Effector memory CD4-positive, alpha-beta T cell (primary cell): ENCODE data around the gene MICA.
"Not testable (repeated sequence)": the region's sequence is repeated elsewhere in the genome, so short reads cannot be mapped to it uniquely, and the experiment has no call there.

Experiments used
- DNase-seq, 3 donors: peaks; one replicate each; pipeline ENCODE4 v3.0.0-alpha.2; 2020
- H3K27ac ChIP-seq: 2 replicates; pipeline ENCODE4 v1.7.0; 2013; ENCODE audit warnings: mild to moderate bottlenecking, low read length, moderate library complexity; ENCODE audit not compliant: insufficient read depth, poor library complexity, severe bottlenecking
- H3K27me3 ChIP-seq: replicated peaks from 2 replicates; pipeline ENCODE4 v1.7.0; 2013; ENCODE audit warnings: mild to moderate bottlenecking, low read length; ENCODE audit not compliant: insufficient read depth, control insufficient read depth, poor library complexity, severe bottlenecking
- H3K36me3 ChIP-seq: 2 replicates; pipeline ENCODE4 v1.7.0; 2013; ENCODE audit warnings: mild to moderate bottlenecking, low read length, moderate library complexity; ENCODE audit not compliant: control insufficient read depth, insufficient read depth
- H3K4me1 ChIP-seq: 2 replicates; pipeline ENCODE4 v1.7.0; 2013; ENCODE audit warnings: low read length, mild to moderate bottlenecking; ENCODE audit not compliant: control insufficient read depth, insufficient read depth, poor library complexity, severe bottlenecking
- H3K4me3 ChIP-seq: 2 replicates; pipeline ENCODE4 v1.7.0; 2013; ENCODE audit warnings: low read length, low read depth, mild to moderate bottlenecking; ENCODE audit not compliant: insufficient read depth, poor library complexity, severe bottlenecking
- H3K9me3 ChIP-seq: 2 replicates; pipeline ENCODE4 v1.7.0; 2013; ENCODE audit warnings: mild to moderate bottlenecking, low read length, moderate library complexity; ENCODE audit not compliant: control insufficient read depth

Gene MICA

DNA sequence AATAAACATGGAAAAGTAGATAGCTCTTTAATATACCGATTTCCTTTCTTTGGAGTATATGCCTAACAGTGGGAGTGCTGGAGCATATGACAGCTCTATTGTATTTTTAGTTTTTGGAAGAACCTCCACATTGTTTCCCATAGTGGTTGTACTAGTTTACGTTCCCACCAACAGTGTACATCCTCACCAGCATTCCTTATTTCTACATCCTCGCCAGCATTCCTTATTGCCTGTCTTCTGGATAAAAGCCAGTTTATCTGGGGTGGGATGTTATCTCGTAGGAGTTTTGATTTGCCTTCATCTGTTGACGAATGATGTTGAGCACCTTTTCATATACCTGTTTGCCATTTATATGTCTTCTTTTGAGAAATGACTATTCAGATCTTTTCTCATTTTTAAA is 2.6 kb downstream of the MICA start:
- DNase-seq: no peak
- H3K9me3 ChIP-seq: no peaks in the 10 kb centered on the region
- H3K27me3 ChIP-seq: no peaks in the 10 kb centered on the region
- H3K4me1 ChIP-seq: peaks cover 25% of the 10 kb centered on the region
- H3K4me3 ChIP-seq: no peak overlapping the region
- H3K27ac ChIP-seq: no peak overlapping the region
- H3K36me3 ChIP-seq: peaks cover 7% of the 10 kb centered on the region

DNA sequence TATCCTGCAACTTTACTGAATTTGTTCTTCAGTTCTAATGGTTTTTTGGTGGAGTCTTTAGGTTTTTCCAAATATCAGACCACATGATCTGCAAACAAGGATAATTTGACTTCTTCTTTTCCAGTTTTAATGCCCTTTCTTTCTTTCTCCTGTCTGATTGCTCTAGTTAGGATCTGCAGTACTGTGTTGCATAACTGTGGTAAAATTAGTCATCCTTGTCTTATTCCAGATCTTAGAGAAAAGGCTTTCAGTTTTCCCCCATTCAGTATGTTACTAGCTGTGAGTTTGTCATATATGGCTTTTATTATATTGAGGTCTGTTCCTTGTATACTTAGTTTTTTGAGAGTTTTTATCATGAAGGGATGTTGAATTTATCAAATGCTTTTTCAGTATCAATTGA is 4.3 kb downstream of the MICA start:
- H3K4me1 ChIP-seq: peaks cover 10% of the 10 kb centered on the region
- no peak for DNase-seq
- H3K27ac ChIP-seq: no peak overlapping the region
- no peaks in the 10 kb centered on the region for H3K27me3 ChIP-seq
- peaks cover 24% of the 10 kb centered on the region for H3K36me3 ChIP-seq
- H3K4me3 ChIP-seq: no peak overlapping the region
- H3K9me3 ChIP-seq: no peaks in the 10 kb centered on the region

DNA sequence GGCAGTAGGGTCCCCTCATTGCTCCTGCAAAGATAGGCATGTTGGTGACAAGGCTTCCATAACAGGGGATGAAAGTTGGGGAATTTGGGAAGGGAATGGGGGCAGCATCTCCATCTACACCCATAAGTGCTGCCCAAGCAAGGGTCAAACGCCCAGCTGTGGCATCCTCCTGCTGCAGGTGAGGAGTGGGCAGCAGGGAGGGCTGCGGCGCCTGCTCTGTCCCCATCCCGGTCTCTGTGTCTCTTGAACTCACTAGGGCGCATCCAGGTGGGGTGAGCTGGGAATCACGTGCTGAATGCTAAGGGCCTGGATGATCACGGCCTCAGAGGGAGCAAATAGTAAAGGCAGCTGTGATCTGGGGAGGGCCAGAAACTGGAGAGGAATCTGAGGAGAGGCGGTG is 9.1 kb downstream of the MICA start:
- DNase-seq: no peak
- Histone ChIP-seq H3K4me1 (no peaks in the 10 kb centered on the region), H3K27ac (no peak overlapping the region), H3K4me3 (no peak overlapping the region), H3K9me3 (no peaks in the 10 kb centered on the region), H3K27me3 (no peaks in the 10 kb centered on the region), H3K36me3 (peaks cover 58% of the 10 kb centered on the region)

DNA sequence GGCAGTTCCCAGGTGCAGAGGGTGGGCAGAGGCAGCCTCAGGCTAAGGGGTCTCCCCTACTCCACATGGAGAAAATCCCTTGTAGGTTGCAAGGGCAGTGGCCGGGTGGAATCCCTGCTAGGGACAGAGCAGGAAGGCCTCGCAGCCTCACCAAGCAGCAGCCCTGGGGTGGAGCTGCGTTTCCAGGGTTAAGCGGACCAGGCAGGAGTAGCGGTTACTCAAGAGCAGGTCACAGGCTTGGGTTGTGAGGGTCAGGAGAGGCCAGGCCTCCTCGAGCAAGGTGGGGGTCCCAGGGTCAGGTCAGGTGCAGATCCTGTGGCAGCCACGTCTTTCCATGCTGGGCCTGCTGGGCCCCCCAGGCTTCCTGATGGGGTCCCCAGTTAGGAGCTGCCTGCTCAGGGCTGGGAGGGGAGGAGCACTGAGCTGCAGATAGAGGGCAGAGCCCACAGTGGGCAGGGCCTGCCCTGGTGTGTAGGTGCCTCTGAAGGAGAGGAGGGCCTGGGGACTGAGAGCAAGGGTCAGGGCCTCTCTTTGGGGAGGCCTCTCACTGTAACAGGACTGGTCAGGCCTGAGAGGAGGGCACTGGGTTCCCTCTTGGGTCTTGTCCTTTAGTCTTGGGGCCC is 10.9 kb downstream of the MICA start:
- H3K36me3 ChIP-seq: peaks cover 58% of the 10 kb centered on the region
- not testable (repeated sequence) for H3K9me3 ChIP-seq, H3K27ac ChIP-seq, H3K4me3 ChIP-seq, H3K4me1 ChIP-seq, H3K27me3 ChIP-seq, DNase-seq

DNA sequence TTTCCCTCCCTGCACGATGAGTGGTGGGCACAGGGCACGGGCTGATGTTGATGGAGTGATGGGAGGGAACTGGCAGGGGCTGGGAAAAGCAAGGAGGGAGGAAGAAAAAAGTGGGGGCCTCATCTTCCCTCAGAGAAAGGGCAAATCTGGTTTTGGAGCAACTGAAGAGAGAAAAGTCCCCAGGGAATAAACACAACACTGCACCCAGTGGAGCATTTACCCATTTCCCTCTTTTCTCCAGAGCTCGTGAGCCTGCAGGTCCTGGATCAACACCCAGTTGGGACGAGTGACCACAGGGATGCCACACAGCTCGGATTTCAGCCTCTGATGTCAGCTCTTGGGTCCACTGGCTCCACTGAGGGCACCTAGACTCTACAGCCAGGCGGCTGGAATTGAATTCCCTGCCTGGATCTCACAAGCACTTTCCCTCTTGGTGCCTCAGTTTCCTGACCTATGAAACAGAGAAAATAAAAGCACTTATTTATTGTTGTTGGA is 11.4 kb downstream of the MICA start:
- H3K4me1 ChIP-seq: no peaks in the 10 kb centered on the region
- DNase-seq: no peak
- H3K36me3 ChIP-seq: peaks cover 58% of the 10 kb centered on the region
- H3K4me3 ChIP-seq: no peak overlapping the region
- no peaks in the 10 kb centered on the region for H3K9me3 ChIP-seq
- no peaks in the 10 kb centered on the region for H3K27me3 ChIP-seq
- no peak overlapping the region for H3K27ac ChIP-seq

DNA sequence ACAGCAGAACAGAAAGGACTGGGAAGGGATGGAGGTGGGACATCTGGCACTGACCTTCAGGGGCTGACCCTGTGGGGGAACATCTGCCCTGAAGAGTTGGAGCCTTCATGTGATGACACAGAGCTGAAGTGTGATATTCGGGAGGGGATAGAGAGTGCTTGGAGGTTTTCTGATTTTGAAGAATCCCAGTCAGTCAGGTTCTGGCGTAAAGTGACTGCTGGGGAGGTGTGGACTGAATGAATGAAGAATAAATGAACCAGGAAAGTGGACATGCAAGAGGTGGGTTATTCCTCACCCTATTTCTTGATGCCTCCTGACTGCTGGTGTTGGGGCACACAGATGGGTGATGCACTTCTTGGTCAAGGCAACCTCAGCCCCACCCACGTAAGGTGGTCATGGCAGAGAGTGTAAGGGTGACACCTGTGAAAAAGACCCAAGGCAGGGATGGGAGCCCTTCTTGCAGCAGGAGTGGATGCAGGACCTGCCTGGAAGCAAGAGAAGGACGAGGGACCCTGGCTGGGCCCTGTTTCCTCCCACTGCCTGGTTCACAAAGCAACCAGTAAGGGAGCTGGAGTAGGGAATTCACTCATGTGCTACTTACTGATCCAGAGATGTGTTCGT is 13.1 kb downstream of the MICA start:
- Histone ChIP-seq H3K27ac (no peak overlapping the region), H3K4me1 (no peaks in the 10 kb centered on the region), H3K36me3 (peaks cover 45% of the 10 kb centered on the region), H3K4me3 (no peak overlapping the region), H3K9me3 (no peaks in the 10 kb centered on the region), H3K27me3 (no peaks in the 10 kb centered on the region)
- DNase-seq: no peak

DNA sequence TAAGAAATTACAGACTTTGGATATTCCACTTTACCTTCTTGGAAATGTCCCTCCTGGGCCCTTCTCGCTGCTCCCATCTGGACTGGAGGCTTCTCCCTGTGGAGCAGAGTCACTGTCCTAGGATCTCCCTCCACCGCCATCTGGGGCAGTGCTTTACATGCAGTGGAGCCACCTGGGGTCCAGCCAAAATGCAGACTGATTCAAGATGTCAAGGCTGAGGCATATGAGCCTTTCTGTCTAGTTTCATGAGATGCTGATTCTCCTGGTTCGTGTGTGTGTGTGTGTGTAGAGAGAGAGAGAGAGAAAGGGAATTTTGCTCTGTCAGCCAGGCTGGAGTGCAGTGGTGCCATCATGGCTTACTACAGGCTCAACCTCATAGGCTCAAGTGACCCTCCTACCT is 14.9 kb downstream of the MICA start:
- no peaks in the 10 kb centered on the region for H3K4me1 ChIP-seq
- DNase-seq: no peak
- no peaks in the 10 kb centered on the region for H3K27me3 ChIP-seq
- no peak overlapping the region for H3K27ac ChIP-seq
- H3K36me3 ChIP-seq: peaks cover 28% of the 10 kb centered on the region
- H3K4me3 ChIP-seq: no peak overlapping the region
- no peaks in the 10 kb centered on the region for H3K9me3 ChIP-seq

DNA sequence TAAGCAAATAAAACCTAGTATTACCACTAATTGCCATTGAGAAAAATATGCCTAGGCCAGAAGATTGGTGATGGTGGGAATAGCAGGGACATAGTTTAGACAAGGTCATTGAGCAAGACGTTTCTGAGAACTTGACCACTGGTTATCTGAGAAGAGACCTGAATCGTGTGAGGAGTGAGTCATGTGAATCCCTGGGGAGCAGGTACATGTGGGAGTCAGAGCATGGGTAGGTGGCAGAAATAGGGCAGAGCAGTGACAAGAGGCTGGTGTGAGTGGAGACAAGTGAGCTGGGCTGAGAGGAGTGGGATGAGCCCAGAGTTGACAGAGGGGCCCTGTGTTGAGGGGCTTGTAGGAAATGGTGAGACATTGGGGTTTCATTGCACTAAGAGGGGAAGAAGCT is 16.4 kb downstream of the MICA start:
- H3K4me3 ChIP-seq: no peak overlapping the region
- no peaks in the 10 kb centered on the region for H3K9me3 ChIP-seq
- H3K27ac ChIP-seq: no peak overlapping the region
- no peak for DNase-seq
- H3K4me1 ChIP-seq: no peaks in the 10 kb centered on the region
- H3K36me3 ChIP-seq: peaks cover 12% of the 10 kb centered on the region
- H3K27me3 ChIP-seq: no peaks in the 10 kb centered on the region

DNA sequence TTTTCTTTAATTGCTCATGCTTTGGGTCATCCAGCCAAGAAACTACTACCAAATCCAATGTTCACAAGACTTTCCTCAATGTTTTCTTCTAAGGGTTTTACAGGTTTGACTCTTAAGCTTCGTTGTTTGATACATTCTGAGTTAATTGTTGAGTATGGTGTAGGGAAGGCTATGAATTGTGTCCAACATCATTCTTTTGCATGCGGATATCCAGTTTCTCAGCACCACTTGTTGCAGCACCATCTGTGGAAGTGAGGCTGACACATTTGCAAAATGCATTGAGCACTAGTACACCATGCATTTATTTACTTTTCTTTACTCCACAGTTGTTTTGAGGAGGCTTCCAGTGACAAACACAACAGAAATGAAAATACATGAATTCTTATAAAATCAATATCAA is 17.2 kb downstream of the MICA start:
- Histone ChIP-seq H3K27ac (no peak overlapping the region), H3K9me3 (no peaks in the 10 kb centered on the region)
- DNase-seq: no peak

DNA sequence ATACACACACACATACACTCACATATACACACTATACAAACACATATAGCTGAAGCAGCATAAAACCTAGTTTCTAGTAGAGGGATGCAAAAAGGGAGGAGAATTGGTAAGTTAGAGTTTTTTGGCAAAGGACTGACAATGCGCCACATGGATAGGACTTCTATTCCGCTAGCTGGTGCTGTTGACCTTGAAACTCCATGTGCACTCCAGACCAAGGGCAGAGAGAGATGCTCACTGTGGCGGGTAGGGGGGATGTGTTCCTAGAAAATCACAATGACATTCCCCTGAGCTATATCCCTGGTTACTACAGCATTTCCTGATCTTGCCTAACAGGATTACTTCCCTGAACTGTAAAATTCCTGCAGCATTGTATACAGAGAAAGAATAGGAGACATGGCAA is 19.2 kb downstream of the MICA start:
- Histone ChIP-seq H3K36me3 (no peaks in the 10 kb centered on the region), H3K4me3 (no peak overlapping the region), H3K4me1 (no peaks in the 10 kb centered on the region), H3K27ac (no peak overlapping the region), H3K27me3 (no peaks in the 10 kb centered on the region), H3K9me3 (no peaks in the 10 kb centered on the region)
- DNase-seq: no peak

More for the DNA sequence above, 17.2 kb downstream of the MICA start:
- Histone ChIP-seq H3K4me3 (no peak overlapping the region), H3K27me3 (no peaks in the 10 kb centered on the region), H3K4me1 (no peaks in the 10 kb centered on the region), H3K36me3 (peaks cover 9% of the 10 kb centered on the region)
